H9 (cell line): ENCODE results near the gene AKR1D1. TPM values are rescaled to one million over a fixed set of nuclear protein-coding genes. Genes with fewer than 3 reads are reported as not detected.

ENCODE experiments used
- DNase-seq: peaks from one replicate; pipeline ENCODE4 v3.0.0-alpha.2; 2017
- H2AFZ ChIP-seq: one replicate; pipeline ENCODE4 v1.6.1; 2013; ENCODE audit warnings: mild to moderate bottlenecking, low read length, control low read depth, moderate library complexity
- H2AK5ac ChIP-seq: 2 replicates; pipeline ENCODE4 v1.6.1; 2013; ENCODE audit warnings: low read length, control low read depth, mixed read lengths; ENCODE audit not compliant: insufficient read length
- H2BK120ac ChIP-seq: one replicate; pipeline ENCODE4 v1.6.1; 2013; ENCODE audit warnings: low read depth, mild to moderate bottlenecking, low read length, control low read depth, inconsistent platforms; ENCODE audit not compliant: poor library complexity, severe bottlenecking
- H2BK12ac ChIP-seq: 2 replicates; pipeline ENCODE4 v1.6.1; 2013; ENCODE audit warnings: low read length, control low read depth, mixed read lengths, low read depth; ENCODE audit not compliant: insufficient read length
- H2BK15ac ChIP-seq: 2 replicates; pipeline ENCODE4 v1.6.1; 2013; ENCODE audit warnings: low read depth, low read length, control low read depth
- H2BK20ac ChIP-seq: one replicate; pipeline ENCODE4 v1.6.1; 2013; ENCODE audit warnings: low read depth, mild to moderate bottlenecking, low read length, control low read depth, inconsistent platforms; ENCODE audit not compliant: poor library complexity, severe bottlenecking
- H2BK5ac ChIP-seq: 2 replicates; pipeline ENCODE4 v1.6.1; 2013; ENCODE audit warnings: low read length, control low read depth, mixed read lengths; ENCODE audit not compliant: insufficient read length
- H3K14ac ChIP-seq: 2 replicates; pipeline ENCODE4 v1.6.1; 2013; ENCODE audit warnings: low read length, control low read depth; ENCODE audit not compliant: insufficient read depth
- H3K18ac ChIP-seq: 2 replicates; pipeline ENCODE4 v1.6.1; 2013; ENCODE audit warnings: low read depth, mild to moderate bottlenecking, mixed read lengths, low read length, control low read depth; ENCODE audit not compliant: insufficient read length
- H3K23ac ChIP-seq: 2 replicates; pipeline ENCODE4 v1.6.1; 2013; ENCODE audit warnings: low read length, control low read depth, mixed read lengths, low read depth; ENCODE audit not compliant: insufficient read length
- H3K23me2 ChIP-seq: 2 replicates; pipeline ENCODE4 v1.6.1; 2013; ENCODE audit warnings: low read depth, mild to moderate bottlenecking, mixed read lengths, low read length, control low read depth; ENCODE audit not compliant: insufficient read length, poor library complexity, severe bottlenecking
- H3K27ac ChIP-seq: 2 replicates; pipeline ENCODE4 v1.5.1; 2013; ENCODE audit warnings: low read length, control low read depth, mixed read lengths, low read depth; ENCODE audit not compliant: insufficient read length
- H3K27me3 ChIP-seq: 2 replicates; pipeline ENCODE4 v1.6.1; 2013; ENCODE audit warnings: low read length, control low read depth, inconsistent platforms; ENCODE audit not compliant: insufficient read depth
- H3K4ac ChIP-seq: 2 replicates; pipeline ENCODE4 v1.6.1; 2013; ENCODE audit warnings: low read depth, mild to moderate bottlenecking, control low read depth, inconsistent platforms, low read length, moderate library complexity
- H3K4me1 ChIP-seq: 2 replicates; pipeline ENCODE4 v1.6.1; 2013; ENCODE audit warnings: low read length, control low read depth, inconsistent platforms; ENCODE audit not compliant: insufficient read depth
- H3K4me2 ChIP-seq: 2 replicates; pipeline ENCODE4 v1.6.1; 2013; ENCODE audit warnings: low read length, control low read depth, mixed read lengths; ENCODE audit not compliant: insufficient read length, insufficient read depth
- H3K56ac ChIP-seq: 2 replicates; pipeline ENCODE4 v1.6.1; 2013; ENCODE audit warnings: low read depth, mild to moderate bottlenecking, mixed read lengths, low read length, control low read depth; ENCODE audit not compliant: insufficient read length
- H3K79me1 ChIP-seq: 2 replicates; pipeline ENCODE4 v1.6.1; 2013; ENCODE audit warnings: low read depth, mild to moderate bottlenecking, moderate library complexity, low read length, control low read depth, inconsistent platforms; ENCODE audit not compliant: insufficient read depth, poor library complexity, severe bottlenecking
- H3K79me2 ChIP-seq: 2 replicates; pipeline ENCODE4 v1.6.1; 2013; ENCODE audit warnings: low read length, control low read depth, inconsistent platforms; ENCODE audit not compliant: insufficient read depth
- H3K9ac ChIP-seq: 2 replicates; pipeline ENCODE4 v1.6.1; 2013; ENCODE audit warnings: low read length, control low read depth, mixed read lengths; ENCODE audit not compliant: insufficient read length; ENCODE audit errors: extremely low read depth
- H3K9me3 ChIP-seq: one replicate; pipeline ENCODE4 v1.6.1; 2013; ENCODE audit warnings: low read depth, low read length, inconsistent platforms; ENCODE audit not compliant: control insufficient read depth
- H3T11ph ChIP-seq: one replicate; pipeline ENCODE4 v1.6.1; 2013; ENCODE audit warnings: mild to moderate bottlenecking, low read length, control low read depth, inconsistent platforms
- H4K20me1 ChIP-seq: one replicate; pipeline ENCODE4 v1.6.1; 2013; ENCODE audit not compliant: control insufficient read depth, insufficient read length, insufficient read depth
- H4K5ac ChIP-seq: 2 replicates; pipeline ENCODE4 v1.6.1; 2013; ENCODE audit warnings: low read depth, mild to moderate bottlenecking, mixed read lengths, low read length, control low read depth; ENCODE audit not compliant: insufficient read length
- H4K8ac ChIP-seq: replicated peaks from 2 replicates; pipeline ENCODE4 v1.6.1; 2013; ENCODE audit warnings: low read length, control low read depth, mixed read lengths, low read depth; ENCODE audit not compliant: insufficient read length
- H4K91ac ChIP-seq: 2 replicates; pipeline ENCODE4 v1.6.1; 2013; ENCODE audit warnings: low read depth, mild to moderate bottlenecking, moderate library complexity, mixed read lengths, low read length, control low read depth; ENCODE audit not compliant: insufficient read length
- H3K27ac Mint-ChIP-seq, 3 experiments: 2 replicates in 2 of 3; 3 replicates in 1 of 3; pipeline ENCODE4 v1.8.0; 2020 to 2021; ENCODE audit warnings: mixed read lengths in 3 of 3, mild to moderate bottlenecking in 1 of 3, moderate library complexity in 1 of 3
- H3K27me3 Mint-ChIP-seq: 2 replicates; pipeline ENCODE4 v1.8.0; 2021; ENCODE audit warnings: low read depth, mild to moderate bottlenecking, moderate library complexity, mixed read lengths
- H3K36me3 Mint-ChIP-seq, 3 experiments: 2 replicates in 2 of 3; 3 replicates in 1 of 3; pipeline ENCODE4 v1.8.0; 2020 to 2021; ENCODE audit warnings: low read depth in 3 of 3, mixed read lengths in 3 of 3; ENCODE audit not compliant: insufficient read depth in 1 of 3
- H3K4me1 Mint-ChIP-seq, 2 experiments: 2 replicates each; pipeline ENCODE4 v1.8.0; 2020; ENCODE audit warnings: mixed read lengths in 2 of 2
- H3K4me3 Mint-ChIP-seq, 2 experiments: 2 replicates in 1 of 2; 3 replicates in 1 of 2; pipeline ENCODE4 v1.8.0; 2020 to 2021; ENCODE audit warnings: mild to moderate bottlenecking in 2 of 2, mixed read lengths in 2 of 2, moderate library complexity in 1 of 2
- H3K9me3 Mint-ChIP-seq, 2 experiments: 2 replicates in 1 of 2; 3 replicates in 1 of 2; pipeline ENCODE4 v1.8.0; 2020; ENCODE audit warnings: mild to moderate bottlenecking in 2 of 2, mixed read lengths in 2 of 2, moderate library complexity in 1 of 2
- WGBS: extraction: QIAGEN DNeasy Blood & Tissue Kit; methylation state at CpG from one replicate; pipeline ENCODE4 v1.1.7; 2013; ENCODE audit warnings: missing lambda C conversion rate, low lambda C conversion rate, mixed read lengths; ENCODE audit not compliant: insufficient read length; ENCODE audit errors: extremely low coverage; 5-methylcytosine and 5-hydroxymethylcytosine counted together
- total RNA-seq: library from RNA; stranded (reverse); gene quantifications from 2 replicates; pipeline ENCODE4 v1.2.1, GENCODE V29; 2021
- TF ChIP-seq, protein P1 (sequence below): fragments of 200-600 bp; sonication (generic); conservative IDR thresholded peaks from 3 replicates; pipeline ENCODE4 v1.8.0; 2021; ENCODE audit warnings: antibody characterized with exemption, mild to moderate bottlenecking

The AKR1D1 gene
- total RNA-seq, 1 experiment from 2014 or later: 0.31 TPM

DNA sequence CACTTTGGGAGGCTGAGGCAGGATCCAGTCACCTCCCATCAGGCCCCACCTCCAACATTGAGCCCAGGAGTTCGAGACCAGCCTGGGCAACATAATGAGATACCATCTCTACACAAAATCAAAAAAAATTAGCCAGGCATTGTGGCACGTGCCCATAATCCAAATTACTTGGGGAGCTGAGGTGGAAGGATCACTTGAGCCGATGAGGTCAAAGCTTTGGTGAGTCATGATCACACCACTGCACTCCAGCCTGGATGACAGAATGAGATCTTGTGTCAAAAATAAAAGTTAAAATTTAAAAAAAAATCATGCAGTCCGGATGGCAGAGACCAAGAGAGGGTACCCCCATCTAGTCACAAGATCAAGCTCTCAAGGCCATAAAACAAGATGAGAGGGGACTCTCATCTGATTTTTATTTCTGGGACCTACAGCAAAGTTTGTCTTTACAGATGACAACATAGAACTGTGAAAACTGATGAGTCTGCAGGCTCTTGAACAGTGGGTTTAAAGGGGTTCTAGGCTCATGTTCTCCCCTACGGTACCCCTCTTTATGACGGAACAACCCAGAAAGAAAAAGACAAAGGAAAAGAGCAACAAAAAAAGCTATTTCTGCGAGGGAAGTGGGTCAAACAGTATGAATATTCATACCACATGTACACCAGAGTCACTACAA lies 45.4 kb upstream of the AKR1D1 start:
- Histone ChIP-seq H3K23ac (no peak overlapping the region), H3K27me3 (no peaks in the 10 kb centered on the region), H2AFZ (no peak overlapping the region), H2BK15ac (no peak overlapping the region), H3K79me1 (no peaks in the 10 kb centered on the region), H3K23me2 (no peaks in the 10 kb centered on the region), H3K18ac (no peak overlapping the region), H3K56ac (no peak overlapping the region), H2AK5ac (no peak overlapping the region), H4K20me1 (no peaks in the 10 kb centered on the region), H3K79me2 (no peaks in the 10 kb centered on the region), H2BK12ac (no peak overlapping the region), H2BK20ac (no peak overlapping the region), H3K14ac (no peak overlapping the region), H2BK120ac (no peak overlapping the region), H3K4me1 (peaks cover 2% of the 10 kb centered on the region; the same call in 1 of the 2 replicates), H3K9ac (no peak overlapping the region), H4K5ac (no peak overlapping the region), H2BK5ac (no peak overlapping the region), H3K9me3 (peaks cover 11% of the 10 kb centered on the region), H3K27ac (no peak overlapping the region), H4K8ac (no peak overlapping the region), H3T11ph (no peak overlapping the region), H3K4me2 (no peak overlapping the region), H4K91ac (no peak overlapping the region), H3K4ac (no peak overlapping the region)
- Mint-ChIP-seq H3K4me3 (no peak overlapping the region), H3K9me3 (peaks cover 19 to 38% of the 10 kb centered on the region in 2 experiments), H3K27me3 (no peaks in the 10 kb centered on the region), H3K27ac (peak overlapping the region in 1 of 3 experiments; percentile 81; a peak in 2 of 7 replicates), H3K36me3 (peaks cover 17 to 27% (median 24%) of the 10 kb centered on the region in 3 experiments), H3K4me1 (peaks cover 50 to 52% of the 10 kb centered on the region in 2 experiments)
- DNase-seq: no peak
- TF ChIP-seq, protein P1, sequence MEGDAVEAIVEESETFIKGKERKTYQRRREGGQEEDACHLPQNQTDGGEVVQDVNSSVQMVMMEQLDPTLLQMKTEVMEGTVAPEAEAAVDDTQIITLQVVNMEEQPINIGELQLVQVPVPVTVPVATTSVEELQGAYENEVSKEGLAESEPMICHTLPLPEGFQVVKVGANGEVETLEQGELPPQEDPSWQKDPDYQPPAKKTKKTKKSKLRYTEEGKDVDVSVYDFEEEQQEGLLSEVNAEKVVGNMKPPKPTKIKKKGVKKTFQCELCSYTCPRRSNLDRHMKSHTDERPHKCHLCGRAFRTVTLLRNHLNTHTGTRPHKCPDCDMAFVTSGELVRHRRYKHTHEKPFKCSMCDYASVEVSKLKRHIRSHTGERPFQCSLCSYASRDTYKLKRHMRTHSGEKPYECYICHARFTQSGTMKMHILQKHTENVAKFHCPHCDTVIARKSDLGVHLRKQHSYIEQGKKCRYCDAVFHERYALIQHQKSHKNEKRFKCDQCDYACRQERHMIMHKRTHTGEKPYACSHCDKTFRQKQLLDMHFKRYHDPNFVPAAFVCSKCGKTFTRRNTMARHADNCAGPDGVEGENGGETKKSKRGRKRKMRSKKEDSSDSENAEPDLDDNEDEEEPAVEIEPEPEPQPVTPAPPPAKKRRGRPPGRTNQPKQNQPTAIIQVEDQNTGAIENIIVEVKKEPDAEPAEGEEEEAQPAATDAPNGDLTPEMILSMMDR: no peak
- WGBS: no CpG with 5 or more reads among the region's 7 CpGs
